CD4-positive, alpha-beta T cell treated with Interleukin-1 beta for 1 hour (primary cell): Measurements from ENCODE around the gene HEATR1.
A peak's percentile ranks its signal among the peaks of the same experiment; 100 is the strongest.
"Not testable (repeated sequence)": the region's sequence is repeated elsewhere in the genome, so short reads cannot be mapped to it uniquely, and the experiment has no call there.

ENCODE experiments used
- DNase-seq, 2 donors: peaks; one replicate each; pipeline ENCODE4 v3.0.0-alpha.2; 2020 to 2022

Gene HEATR1

GRCh38 chr1:236504338-236504737 lies 100.0 kb downstream of the HEATR1 start:
- DNase-seq = not testable (repeated sequence)

DNA sequence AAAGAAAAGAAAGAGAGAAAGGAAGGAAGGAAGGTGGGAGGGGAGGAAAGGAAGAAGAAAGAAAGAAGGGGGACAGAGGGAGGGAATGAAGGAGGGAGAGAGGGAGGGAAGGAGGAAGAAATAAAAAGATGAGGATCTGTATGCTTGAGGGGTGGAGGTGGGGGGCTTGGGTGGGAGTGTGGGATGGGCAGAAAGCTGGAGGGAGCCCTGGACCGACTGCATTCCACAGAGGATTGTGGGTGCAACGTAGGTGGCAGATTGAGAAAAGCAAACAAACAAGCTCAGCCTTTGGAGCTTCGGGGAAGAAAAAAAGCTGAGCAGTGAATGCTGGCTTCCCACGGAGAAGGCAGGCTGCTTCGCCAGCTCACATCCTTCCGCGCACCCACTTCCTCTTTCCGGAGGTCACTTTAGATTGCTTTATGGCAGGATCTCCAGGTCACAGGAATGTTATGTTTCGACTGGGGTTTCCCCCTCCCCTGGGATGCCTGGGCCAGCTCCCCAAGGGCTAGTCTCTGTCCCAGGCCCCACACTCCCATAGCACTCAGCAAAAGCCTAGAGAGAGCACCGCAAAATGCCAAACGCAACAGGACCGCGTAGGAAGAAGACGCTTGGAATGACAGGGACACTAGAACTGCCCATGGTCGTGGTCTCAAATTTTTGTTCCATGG lies 101.2 kb downstream of the HEATR1 start:
- peak; percentile 17 to 40 for DNase-seq

DNA sequence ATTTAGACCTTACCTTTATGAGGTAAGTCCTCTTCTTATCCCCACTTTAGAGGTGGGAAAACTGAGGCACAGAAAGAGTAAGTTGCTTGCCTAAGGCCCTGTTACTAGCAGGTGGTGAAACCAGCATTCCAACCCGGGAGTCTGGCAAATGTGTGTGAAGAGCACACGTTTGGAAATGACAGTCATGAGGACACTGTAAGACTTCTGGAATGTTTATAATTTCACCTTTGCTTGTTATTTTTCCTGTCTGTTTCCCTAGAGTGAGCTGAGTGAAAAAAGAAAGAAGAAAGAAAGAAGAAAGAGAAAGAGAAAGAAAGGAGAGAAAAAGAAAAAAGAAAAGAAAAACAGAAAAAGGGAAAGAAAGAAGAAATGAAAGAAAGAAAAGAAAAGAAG lies 101.7 kb downstream of the HEATR1 start:
- DNase-seq = no peak

- no peak for DNase-seq
Measured at GRCh38 chr1:236501093-236501492, 103.2 kb downstream of the HEATR1 start.
